HG02870 (cell line): ENCODE data around the gene SCN3A.

Source experiments
- ATAC-seq: cut with Tn5 transposase; IDR thresholded peaks from one replicate; pipeline ENCODE4 v1.9.1; 2021; ENCODE audit warnings: mild to moderate bottlenecking, moderate library complexity; ENCODE audit not compliant: unreplicated experiment

SCN3A gene

GRCh38 chr2:165203689-165204559, at the start of gene SCN3A:
Gene SCN3A, minus strand, starts transcription at chr2:165204050. Its CDS starts 27,656 bp downstream, at chr2:165176394.
- peak; percentile 71 for ATAC-seq

GRCh38 chr2:165253178-165253577, 49.3 kb upstream of the SCN3A start:
- ATAC-seq, result no peak

GRCh38 chr2:165251366-165251765, 47.5 kb upstream of the SCN3A start:
- no peak for ATAC-seq

GRCh38 chr2:165248238-165248637, 44.4 kb upstream of the SCN3A start:
- no peak for ATAC-seq

- ATAC-seq, result no peak
Observed at GRCh38 chr2:165245081-165245793, 41.4 kb upstream of the SCN3A start.

- ATAC-seq, result no peak
Observed at GRCh38 chr2:165240916-165241315, 37.1 kb upstream of the SCN3A start.

- no peak for ATAC-seq
Observed at GRCh38 chr2:165239856-165240515, 36.1 kb upstream of the SCN3A start.

- peak; percentile 78 for ATAC-seq
Observed at GRCh38 chr2:165239230-165239629, 35.4 kb upstream of the SCN3A start, which contains the start of gene SCN2A. Gene SCN2A, plus strand, starts transcription at chr2:165239414. Its CDS starts 56,410 bp downstream, at chr2:165295824.

GRCh38 chr2:165238295-165238694, 34.4 kb upstream of the SCN3A start:
- no peak for ATAC-seq

- no peak for ATAC-seq
Observed at GRCh38 chr2:165237056-165237455, 33.2 kb upstream of the SCN3A start.

GRCh38 chr2:165227571-165227970, 23.7 kb upstream of the SCN3A start:
- ATAC-seq, result no peak

GRCh38 chr2:165224941-165225340, 21.1 kb upstream of the SCN3A start:
- no peak for ATAC-seq

- ATAC-seq, result no peak
Observed at GRCh38 chr2:165219481-165219880, 15.6 kb upstream of the SCN3A start.

- ATAC-seq, result no peak
Observed at GRCh38 chr2:165214093-165214492, 10.2 kb upstream of the SCN3A start.

- no peak for ATAC-seq
Observed at GRCh38 chr2:165208094-165208493, 4.2 kb upstream of the SCN3A start.

GRCh38 chr2:165205865-165206264, 2.0 kb upstream of the SCN3A start:
- ATAC-seq, result no peak

- no peak for ATAC-seq
Observed at GRCh38 chr2:165202239-165202638, 1.6 kb downstream of the SCN3A start.

- ATAC-seq, result no peak
Observed at GRCh38 chr2:165198181-165198580, 5.7 kb downstream of the SCN3A start.

GRCh38 chr2:165197346-165197745, 6.5 kb downstream of the SCN3A start:
- no peak for ATAC-seq

GRCh38 chr2:165196411-165196810, 7.4 kb downstream of the SCN3A start:
- ATAC-seq, result no peak

- peak; percentile 96 for ATAC-seq
Observed at GRCh38 chr2:165193178-165193777, 10.6 kb downstream of the SCN3A start.
